ENCODE results near the gene CALHM3. TPM values are rescaled to one million over a fixed set of nuclear protein-coding genes. Genes with fewer than 3 reads are reported as not detected.

CALHM3 gene
- total RNA-seq, 2 experiments from 2014 or later, result not detected

- intact Hi-C loops (cut with DNase I, micrococcal nuclease), result no loop called here
- Mint-ChIP-seq H3K4me3 (no peak overlapping the region), H3K27ac (no peak overlapping the region), H3K36me3 (ENCODE audit: low read depth) (no peaks in the 10 kb centered on the region), H3K9me3 (no peaks in the 10 kb centered on the region), H3K4me1 (ENCODE audit: low read depth) (peaks cover 5% of the 10 kb centered on the region), H3K27me3 (peaks cover 44% of the 10 kb centered on the region)
- CTCF ChIA-PET, result no interaction called here
- Histone ChIP-seq H3K4me3 (ENCODE audit: low read length) (no peak overlapping the region), H3K4me1 (ENCODE audit: insufficient read depth, low read length) (peaks cover 10% of the 10 kb centered on the region), H3K36me3 (ENCODE audit: insufficient read depth, low read length) (no peaks in the 10 kb centered on the region), H3K27me3 (ENCODE audit: control insufficient read depth in 1 of 2, insufficient read depth in 2 of 2, low read length in 2 of 2) (peaks cover 6 to 8% of the 10 kb centered on the region in 2 experiments), H3K27ac (ENCODE audit: low read depth in 1 of 2, low read length in 2 of 2) (no peak overlapping the region), H3K9me3 (ENCODE audit: control insufficient read depth in 1 of 2, insufficient read depth in 1 of 2, low read length in 2 of 2) (no peaks in the 10 kb centered on the region)
- DNase-seq (no peak), ATAC-seq (ENCODE audit: poor library complexity) (no peak)
- TF ChIP-seq CTCF (IDR thresholded peaks at IDR 0.05), result no peak
- POLR2A ChIA-PET, result no interaction called here
Measured at GRCh38 chr10:103501186-103501585, 22.1 kb upstream of the CALHM3 start.

- Mint-ChIP-seq H3K4me1 (ENCODE audit: low read depth) (peaks cover 5% of the 10 kb centered on the region), H3K9me3 (no peaks in the 10 kb centered on the region), H3K27ac (no peak overlapping the region), H3K27me3 (peaks cover 51% of the 10 kb centered on the region), H3K36me3 (ENCODE audit: low read depth) (no peaks in the 10 kb centered on the region), H3K4me3 (no peak overlapping the region)
- peaks cover 10% of the 10 kb centered on the region for H3K4me1 ChIP-seq (ENCODE audit: insufficient read depth, low read length)
- no peak overlapping the region for H3K27ac ChIP-seq (ENCODE audit: low read depth in 1 of 2, low read length in 2 of 2)
- no peak for DNase-seq
- no peak for TF ChIP-seq CTCF (IDR thresholded peaks at IDR 0.05)
- ATAC-seq (ENCODE audit: poor library complexity), result no peak
- CTCF ChIA-PET, result no interaction called here
- no peaks in the 10 kb centered on the region for H3K36me3 ChIP-seq (ENCODE audit: insufficient read depth, low read length)
- H3K27me3 ChIP-seq (ENCODE audit: control insufficient read depth in 1 of 2, insufficient read depth in 2 of 2, low read length in 2 of 2), result peaks cover 6 to 8% of the 10 kb centered on the region in 2 experiments
- POLR2A ChIA-PET, result no interaction called here
- H3K9me3 ChIP-seq (ENCODE audit: control insufficient read depth in 1 of 2, insufficient read depth in 1 of 2, low read length in 2 of 2), result no peaks in the 10 kb centered on the region
- H3K4me3 ChIP-seq (ENCODE audit: low read length), result no peak overlapping the region
- intact Hi-C loops (cut with DNase I, micrococcal nuclease), result no loop called here
Measured at GRCh38 chr10:103500481-103500880, 21.4 kb upstream of the CALHM3 start.

- DNase-seq (no peak), ATAC-seq (ENCODE audit: poor library complexity) (no peak)
- Mint-ChIP-seq H3K9me3 (no peaks in the 10 kb centered on the region), H3K27ac (no peak overlapping the region), H3K4me1 (ENCODE audit: low read depth) (peaks cover 5% of the 10 kb centered on the region), H3K4me3 (no peak overlapping the region), H3K36me3 (ENCODE audit: low read depth) (no peaks in the 10 kb centered on the region), H3K27me3 (peaks cover 57% of the 10 kb centered on the region)
- CTCF ChIA-PET, result no interaction called here
- TF ChIP-seq CTCF (IDR thresholded peaks at IDR 0.05), result no peak
- Histone ChIP-seq H3K4me1 (ENCODE audit: insufficient read depth, low read length) (peaks cover 9% of the 10 kb centered on the region), H3K4me3 (ENCODE audit: low read length) (no peak overlapping the region), H3K36me3 (ENCODE audit: insufficient read depth, low read length) (no peaks in the 10 kb centered on the region), H3K27me3 (ENCODE audit: control insufficient read depth in 1 of 2, insufficient read depth in 2 of 2, low read length in 2 of 2) (peaks cover 11 to 13% of the 10 kb centered on the region in 2 experiments), H3K9me3 (ENCODE audit: control insufficient read depth in 1 of 2, insufficient read depth in 1 of 2, low read length in 2 of 2) (no peaks in the 10 kb centered on the region), H3K27ac (ENCODE audit: low read depth in 1 of 2, low read length in 2 of 2) (no peak overlapping the region)
- POLR2A ChIA-PET, result no interaction called here
- intact Hi-C loops (cut with DNase I, micrococcal nuclease), result loop anchor here in 1 of 2 experiments (10.0 kb wide), 1 partner anchor 185 kb away; no protein-coding TSS in a partner anchor
Measured at GRCh38 chr10:103499881-103500280, 20.8 kb upstream of the CALHM3 start.

All from CD4-positive, alpha-beta T cell (primary cell).